Measurements from ENCODE around the gene DROSHA. TPM values are rescaled to one million over a fixed set of nuclear protein-coding genes. Genes with fewer than 3 reads are reported as not detected.

Gene DROSHA
- total RNA-seq, 1 experiment from 2014 or later, result 73.5 TPM

DNA sequence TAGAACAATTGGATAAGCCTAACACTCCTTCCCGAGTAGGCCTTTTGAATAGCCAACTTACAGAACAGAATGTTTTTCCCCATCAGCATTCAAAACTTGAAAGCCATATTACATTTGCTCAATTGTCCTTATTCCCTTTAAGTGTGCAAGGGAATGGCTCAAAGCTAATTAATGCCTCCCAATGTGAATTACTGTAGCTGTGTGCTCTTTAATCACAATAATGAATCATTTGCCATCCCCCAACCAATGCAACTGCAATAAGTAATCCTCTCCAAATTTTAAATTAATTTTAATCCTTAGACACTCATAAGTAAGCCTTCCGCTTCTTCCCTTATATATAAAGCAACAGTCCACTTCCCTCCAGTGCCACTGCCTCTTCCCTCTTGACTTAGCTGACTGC is 115.9 kb downstream of the DROSHA start:
- ChIA-PET POLR2A (no interaction called here), RAD21 (ENCODE audit: low non-redundant PET in 1 of 2, low total read pairs in 2 of 2, uncharacterized antibody in 2 of 2, unreplicated experiment in 2 of 2) (no interaction called here), CTCF (no interaction called here)
- Histone ChIP-seq H3K9me3 (ENCODE audit: control insufficient read depth in 1 of 2, insufficient read depth in 1 of 2, low read depth in 1 of 2, low read length in 2 of 2) (no peaks in the 10 kb centered on the region), H3K79me2 (ENCODE audit: insufficient read depth, low read length) (no peaks in the 10 kb centered on the region), H3K4me3 (replicated peaks in 1 of 2; ENCODE audit: low read depth in 1 of 2, low read length in 2 of 2) (no peak overlapping the region), H3K36me3 (ENCODE audit: control insufficient read depth in 1 of 2, insufficient read depth in 2 of 2, low read length in 2 of 2) (peaks cover 2 to 19% of the 10 kb centered on the region in 2 experiments), H4K20me1 (ENCODE audit: insufficient read depth) (no peaks in the 10 kb centered on the region), H3K4me1 (ENCODE audit: control insufficient read depth in 1 of 2, insufficient read depth in 2 of 2, low read length in 2 of 2) (no peaks in the 10 kb centered on the region), H3K27ac (ENCODE audit: low read depth, low read length) (no peak overlapping the region), H3K4me2 (ENCODE audit: low read length) (no peak overlapping the region), H3K27me3 (ENCODE audit: insufficient read depth, low read length) (no peaks in the 10 kb centered on the region), H3K9ac (ENCODE audit: low read length) (no peak overlapping the region), H3K9me2 (ENCODE audit: insufficient read depth) (no peaks in the 10 kb centered on the region), H2AFZ (ENCODE audit: low read depth, low read length, poor library complexity, severe bottlenecking) (no peak overlapping the region)
- no TSS peak for BruUV-seq (replicated peaks)
- no peak for DNase-seq (ENCODE audit: low read depth, low spot score)
- intact Hi-C loops (cut with micrococcal nuclease), result no loop called here
- ATAC-seq, result no peak
- TF ChIP-seq CEBPB (IDR thresholded peaks at IDR 0.05; ENCODE audit: low read depth), result no peak
- no peak for TF ChIP-seq CBX3 (IDR thresholded peaks at IDR 0.05; ENCODE audit: low read depth)
- TF ChIP-seq FOSL1 (IDR thresholded peaks at IDR 0.05; ENCODE audit: low read depth), result no peak
- no peak for TF ChIP-seq TCF7L2 (IDR thresholded peaks at IDR 0.05; ENCODE audit: borderline replicate concordance, extremely low read depth, insufficient read depth, insufficient read length)
- TF ChIP-seq POLR2A (IDR thresholded peaks at IDR 0.05; ENCODE audit: borderline replicate concordance, extremely low read depth, insufficient read depth, insufficient read length), result no peak
- TF ChIP-seq MAX (IDR thresholded peaks at IDR 0.05), result no peak
- no peak for TF ChIP-seq EZH2 (IDR thresholded peaks at IDR 0.05)
- TF ChIP-seq ELF1 (IDR thresholded peaks at IDR 0.05; ENCODE audit: borderline replicate concordance, low read depth), result no peak
- no peak for TF ChIP-seq POLR2AphosphoS5 (IDR thresholded peaks at IDR 0.05; ENCODE audit: low read depth, low read length)
- TF ChIP-seq SRF (IDR thresholded peaks at IDR 0.05; ENCODE audit: low read depth), result no peak
- TF ChIP-seq, protein P1, sequence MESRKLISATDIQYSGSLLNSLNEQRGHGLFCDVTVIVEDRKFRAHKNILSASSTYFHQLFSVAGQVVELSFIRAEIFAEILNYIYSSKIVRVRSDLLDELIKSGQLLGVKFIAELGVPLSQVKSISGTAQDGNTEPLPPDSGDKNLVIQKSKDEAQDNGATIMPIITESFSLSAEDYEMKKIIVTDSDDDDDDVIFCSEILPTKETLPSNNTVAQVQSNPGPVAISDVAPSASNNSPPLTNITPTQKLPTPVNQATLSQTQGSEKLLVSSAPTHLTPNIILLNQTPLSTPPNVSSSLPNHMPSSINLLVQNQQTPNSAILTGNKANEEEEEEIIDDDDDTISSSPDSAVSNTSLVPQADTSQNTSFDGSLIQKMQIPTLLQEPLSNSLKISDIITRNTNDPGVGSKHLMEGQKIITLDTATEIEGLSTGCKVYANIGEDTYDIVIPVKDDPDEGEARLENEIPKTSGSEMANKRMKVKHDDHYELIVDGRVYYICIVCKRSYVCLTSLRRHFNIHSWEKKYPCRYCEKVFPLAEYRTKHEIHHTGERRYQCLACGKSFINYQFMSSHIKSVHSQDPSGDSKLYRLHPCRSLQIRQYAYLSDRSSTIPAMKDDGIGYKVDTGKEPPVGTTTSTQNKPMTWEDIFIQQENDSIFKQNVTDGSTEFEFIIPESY (IDR thresholded peaks at IDR 0.05; ENCODE audit: extremely low read depth, insufficient replicate concordance, low read length), result no peak
- TF ChIP-seq ATF3 (IDR thresholded peaks at IDR 0.05), result no peak
- no peak for TF ChIP-seq EZH2phosphoT487 (IDR thresholded peaks at IDR 0.05; ENCODE audit: borderline replicate concordance)
- TF ChIP-seq REST (IDR thresholded peaks at IDR 0.05; ENCODE audit: low read depth), result no peak
- TF ChIP-seq SP1 (IDR thresholded peaks at IDR 0.05; ENCODE audit: low read depth), result no peak
- TF ChIP-seq EGR1 (IDR thresholded peaks at IDR 0.05; ENCODE audit: low read depth), result no peak
- no peak for TF ChIP-seq JUND (IDR thresholded peaks at IDR 0.05)
- TF ChIP-seq YY1 (IDR thresholded peaks at IDR 0.05; ENCODE audit: extremely low read depth, insufficient replicate concordance, low read depth, low read length), result no peak
- TF ChIP-seq CTCF (IDR thresholded peaks at IDR 0.05 in 2 of 3, conservative IDR thresholded peaks at IDR 0.05 in 1 of 3; ENCODE audit: borderline replicate concordance in 1 of 3, insufficient read depth in 1 of 3, low read depth in 2 of 3, low read length in 2 of 3), result no peak
- TF ChIP-seq ZNF274 (IDR thresholded peaks at IDR 0.05; ENCODE audit: low read depth, low read length), result no peak
